ENCODE measurements around the gene IL2RA. TPM values are rescaled to one million over a fixed set of nuclear protein-coding genes. Genes with fewer than 3 reads are reported as not detected.

IL2RA gene
- total and polyA plus RNA-seq, 12 donors, result 0.14 to 57.9 (median 3.1) TPM; not detected in 1

GRCh38 chr10:5996696-5997095 is 65.5 kb downstream of the IL2RA start:
- H3K36me3 ChIP-seq (replicated peaks in 1 of 2), result no peaks in the 10 kb centered on the region
- H3K27me3 ChIP-seq, result no peaks in the 10 kb centered on the region
- no peak for DNase-seq
- no peak overlapping the region for H3K27ac ChIP-seq
- WGBS, 4 donors, result 73 to 91% (median 81%) methylated on average over 4 of the region's 4 CpGs
- H3K4me3 ChIP-seq, result no peak overlapping the region
- peaks cover 0 to 5% (median 4%) of the 10 kb centered on the region in 3 donors for H3K9me3 ChIP-seq (replicated peaks in 1 of 3)
- H3K4me1 ChIP-seq (replicated peaks in 1 of 2), result no peaks in the 10 kb centered on the region
- intact Hi-C loops (cut with DNase I), result no loop called here
- no peak for TF ChIP-seq POLR2A (IDR thresholded peaks at IDR 0.05)
- TF ChIP-seq, protein P1, sequence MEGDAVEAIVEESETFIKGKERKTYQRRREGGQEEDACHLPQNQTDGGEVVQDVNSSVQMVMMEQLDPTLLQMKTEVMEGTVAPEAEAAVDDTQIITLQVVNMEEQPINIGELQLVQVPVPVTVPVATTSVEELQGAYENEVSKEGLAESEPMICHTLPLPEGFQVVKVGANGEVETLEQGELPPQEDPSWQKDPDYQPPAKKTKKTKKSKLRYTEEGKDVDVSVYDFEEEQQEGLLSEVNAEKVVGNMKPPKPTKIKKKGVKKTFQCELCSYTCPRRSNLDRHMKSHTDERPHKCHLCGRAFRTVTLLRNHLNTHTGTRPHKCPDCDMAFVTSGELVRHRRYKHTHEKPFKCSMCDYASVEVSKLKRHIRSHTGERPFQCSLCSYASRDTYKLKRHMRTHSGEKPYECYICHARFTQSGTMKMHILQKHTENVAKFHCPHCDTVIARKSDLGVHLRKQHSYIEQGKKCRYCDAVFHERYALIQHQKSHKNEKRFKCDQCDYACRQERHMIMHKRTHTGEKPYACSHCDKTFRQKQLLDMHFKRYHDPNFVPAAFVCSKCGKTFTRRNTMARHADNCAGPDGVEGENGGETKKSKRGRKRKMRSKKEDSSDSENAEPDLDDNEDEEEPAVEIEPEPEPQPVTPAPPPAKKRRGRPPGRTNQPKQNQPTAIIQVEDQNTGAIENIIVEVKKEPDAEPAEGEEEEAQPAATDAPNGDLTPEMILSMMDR (IDR thresholded peaks at IDR 0.05), result no peak

DNA sequence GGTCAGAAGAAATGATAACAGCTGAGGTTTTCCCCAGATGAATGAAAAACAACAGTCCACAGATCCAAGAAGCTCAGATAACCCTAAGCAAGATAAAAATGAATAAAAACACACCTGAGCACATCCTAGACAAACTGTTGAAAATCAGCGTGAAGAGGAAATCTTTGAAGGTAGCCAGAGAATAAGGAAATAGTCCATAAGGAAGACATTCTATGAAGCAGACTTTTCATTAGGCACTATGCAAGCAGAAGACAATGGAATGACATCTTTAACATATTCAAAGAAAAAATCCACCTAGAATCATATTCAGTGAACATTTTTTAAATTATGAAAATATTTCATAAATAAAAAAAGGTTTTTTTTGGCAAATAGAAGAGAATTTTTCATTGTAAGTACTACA is 69.8 kb downstream of the IL2RA start:
- H3K4me3 ChIP-seq, result no peak overlapping the region
- H3K36me3 ChIP-seq (replicated peaks in 1 of 2), result no peaks in the 10 kb centered on the region
- DNase-seq, result no peak
- intact Hi-C loops (cut with DNase I), result no loop called here
- H3K27ac ChIP-seq, result no peak overlapping the region
- peaks cover 0 to 6% (median 4%) of the 10 kb centered on the region in 3 donors for H3K9me3 ChIP-seq (replicated peaks in 1 of 3)
- TF ChIP-seq, protein P1 (IDR thresholded peaks at IDR 0.05), result no peak
- no peak for TF ChIP-seq POLR2A (IDR thresholded peaks at IDR 0.05)
- no peaks in the 10 kb centered on the region for H3K27me3 ChIP-seq
- no peaks in the 10 kb centered on the region for H3K4me1 ChIP-seq (replicated peaks in 1 of 2)
- WGBS, 4 donors, result 90 to 97% (median 92%) methylated on average over 1 of the region's 1 CpG

GRCh38 chr10:5991708-5992107 is 70.5 kb downstream of the IL2RA start:
- intact Hi-C loops (cut with DNase I), result no loop called here
- no peak for TF ChIP-seq POLR2A (IDR thresholded peaks at IDR 0.05)
- TF ChIP-seq, protein P1 (IDR thresholded peaks at IDR 0.05), result no peak
- Histone ChIP-seq H3K27me3 (no peaks in the 10 kb centered on the region), H3K9me3 (replicated peaks in 1 of 3) (peaks cover 0 to 6% (median 4%) of the 10 kb centered on the region in 3 donors), H3K4me1 (replicated peaks in 1 of 2) (no peaks in the 10 kb centered on the region), H3K27ac (no peak overlapping the region), H3K36me3 (replicated peaks in 1 of 2) (no peaks in the 10 kb centered on the region), H3K4me3 (no peak overlapping the region)
- DNase-seq, result no peak

DNA sequence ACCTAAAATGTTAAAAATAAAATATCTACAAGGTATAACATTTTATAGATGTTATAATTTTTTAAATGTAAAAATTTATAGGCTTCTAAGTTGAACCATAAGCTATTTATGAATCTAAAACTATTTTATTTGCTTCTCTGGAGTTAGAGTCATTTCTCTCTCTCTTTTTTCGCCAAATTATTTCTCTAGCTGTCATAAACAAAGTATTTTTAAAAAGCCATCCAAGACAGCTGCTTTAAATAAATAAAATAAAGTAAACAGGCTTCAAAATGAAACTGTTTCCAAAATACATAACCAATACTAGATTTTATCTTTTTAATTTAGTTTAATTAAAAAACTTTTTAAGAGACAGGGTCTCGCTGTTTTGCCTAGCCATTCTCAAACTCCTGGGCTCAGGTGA is 72.4 kb downstream of the IL2RA start:
- Histone ChIP-seq H3K36me3 (replicated peaks in 1 of 2) (no peaks in the 10 kb centered on the region), H3K27ac (no peak overlapping the region), H3K4me3 (no peak overlapping the region), H3K4me1 (replicated peaks in 1 of 2) (no peaks in the 10 kb centered on the region), H3K27me3 (no peaks in the 10 kb centered on the region), H3K9me3 (replicated peaks in 1 of 3) (peaks cover 0 to 6% (median 4%) of the 10 kb centered on the region in 3 donors)
- intact Hi-C loops (cut with DNase I), result no loop called here
- WGBS, 4 donors, result 82 to 94% (median 85%) methylated on average over 2 of the region's 2 CpGs
- TF ChIP-seq, protein P1 (IDR thresholded peaks at IDR 0.05), result no peak
- no peak for TF ChIP-seq POLR2A (IDR thresholded peaks at IDR 0.05)
- no peak for DNase-seq
